Stimulated activated CD4-positive, alpha-beta T cell treated with anti-CD3 and anti-CD28 coated beads, Interleukin-4, amount 100 ng/mL, for 24 hours (primary cell): ENCODE measurements around the gene IFITM10.

Experiments
- DNase-seq: peaks from one replicate; pipeline ENCODE4 v3.0.0-alpha.2; 2020

IFITM10 gene

DNA sequence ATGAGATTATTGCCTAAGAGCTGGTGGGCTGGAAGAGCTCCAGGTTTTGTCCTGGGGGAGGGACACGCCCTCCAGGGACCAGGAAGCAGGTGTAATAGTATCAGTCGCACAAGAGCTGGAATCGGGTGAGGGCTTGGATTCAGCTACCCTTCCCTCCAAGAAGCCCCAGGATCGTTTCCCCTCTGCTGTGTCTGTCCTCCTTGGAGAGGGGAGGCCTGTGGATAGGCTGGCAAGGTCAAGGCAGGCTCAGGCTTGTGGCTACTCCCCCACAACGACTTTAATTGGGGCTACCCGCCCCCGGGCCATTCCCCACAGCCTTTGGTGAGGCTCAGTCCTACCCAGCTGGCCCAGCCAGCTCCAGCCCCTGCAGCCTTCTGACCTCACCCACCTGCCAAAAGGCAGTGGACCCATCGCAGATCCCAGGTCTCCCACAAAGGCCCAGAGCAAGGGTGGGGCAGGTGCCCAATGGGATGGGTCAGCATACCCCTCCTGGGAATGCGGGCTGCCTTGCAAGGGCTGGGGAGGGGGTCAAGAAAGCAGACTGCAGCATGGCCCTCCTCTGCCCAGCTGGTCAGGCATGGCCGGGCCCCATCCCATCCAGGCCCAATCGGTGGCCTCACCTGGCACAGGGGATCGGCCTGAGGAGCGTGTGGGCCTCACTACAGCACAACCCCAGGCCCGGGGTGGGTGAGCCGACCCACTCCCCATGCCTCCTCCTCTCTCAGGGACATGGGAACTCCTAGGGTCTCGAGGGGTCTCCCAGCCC, 12.3 kb upstream of the IFITM10 start:
- no peak for DNase-seq

DNA sequence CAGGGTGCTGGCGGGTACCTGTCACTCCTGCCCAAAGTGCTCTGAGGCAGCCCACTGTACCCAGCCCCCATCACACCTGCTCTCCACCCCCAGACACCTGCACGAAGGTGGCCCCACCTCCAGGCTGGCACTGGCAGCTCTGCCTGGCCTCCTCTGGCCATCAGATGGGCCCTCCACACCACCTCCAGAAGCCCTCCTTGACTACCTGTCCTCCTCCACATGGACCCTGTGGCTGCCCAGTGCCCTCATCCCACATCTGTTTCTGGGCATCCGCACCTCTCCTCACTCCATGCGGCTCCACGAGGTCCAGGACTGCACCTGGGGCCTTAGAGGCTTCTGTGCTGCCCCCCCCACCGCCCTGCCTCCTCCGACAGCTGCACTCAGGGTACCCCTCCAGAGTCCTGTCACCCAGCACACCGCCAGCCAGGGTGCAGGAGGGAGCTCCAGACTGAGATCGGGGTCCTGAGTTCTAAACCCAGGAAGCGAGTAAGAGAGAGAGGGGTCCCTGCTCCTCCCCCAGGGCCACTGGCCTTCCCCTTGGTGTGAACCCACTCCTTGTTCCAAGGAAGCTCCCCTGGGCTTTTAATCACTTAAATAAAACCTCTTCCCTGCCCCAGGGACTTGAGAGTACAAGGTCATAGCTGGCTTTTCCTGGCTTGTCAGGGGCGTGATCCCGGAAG, 11.6 kb upstream of the IFITM10 start:
- DNase-seq: no peak

DNA sequence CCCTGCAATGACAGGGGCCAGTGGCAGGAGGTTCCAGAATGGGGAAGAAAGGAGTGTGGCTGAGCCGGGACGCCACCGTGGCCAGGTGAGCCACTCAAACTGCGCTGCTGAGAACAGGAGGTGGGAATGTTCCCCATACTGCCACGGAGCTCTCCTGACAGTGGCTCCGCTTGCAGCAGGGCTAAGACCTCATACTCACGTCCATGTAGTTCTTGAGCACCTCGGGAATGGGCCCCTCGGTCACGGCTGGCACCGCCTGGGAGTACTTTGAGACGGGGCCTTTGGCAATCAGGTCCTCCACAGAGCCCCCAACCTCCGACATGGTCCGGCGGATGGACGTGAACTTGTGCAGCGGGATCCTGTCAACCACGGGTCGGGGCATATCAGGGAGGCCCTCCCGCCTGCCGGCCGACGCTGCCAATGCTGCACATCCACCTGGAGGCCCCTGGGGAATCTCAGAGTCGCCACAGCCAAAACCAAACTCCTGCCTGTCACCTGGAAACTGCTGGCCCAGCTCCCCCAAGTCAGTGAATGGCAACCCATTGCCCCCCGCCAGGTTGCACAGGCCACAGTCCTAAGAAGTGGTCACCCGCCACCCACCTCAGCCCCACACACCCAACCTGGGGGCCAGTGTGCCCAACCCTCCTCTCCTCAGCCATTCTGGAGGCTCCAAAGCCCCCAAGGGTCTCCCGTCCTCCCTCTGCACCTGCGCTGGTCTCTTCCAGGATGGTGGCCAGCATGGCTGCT, 10.9 kb upstream of the IFITM10 start:
- no peak for DNase-seq

GRCh38 chr11:1760351-1761109, 10.1 kb upstream of the IFITM10 start:
- DNase-seq: no peak

DNA sequence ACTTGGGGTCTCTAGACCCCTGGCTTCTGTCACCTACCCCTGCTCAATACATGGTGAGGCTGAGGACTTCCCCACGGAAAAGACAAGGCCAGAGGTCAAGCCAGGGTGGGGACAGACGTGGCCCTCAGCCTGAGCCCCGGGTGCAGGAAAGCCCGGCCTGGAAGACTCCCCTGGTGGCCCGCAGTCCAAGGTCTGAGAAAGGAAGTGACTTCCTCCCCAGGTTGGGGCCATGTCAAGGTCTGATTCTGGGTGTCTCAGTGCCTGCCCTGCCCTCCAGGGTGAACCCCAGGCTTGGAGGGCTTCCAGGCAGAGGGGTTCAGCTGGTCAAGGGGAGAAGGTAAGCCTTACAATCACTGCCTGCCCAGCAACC, 9.4 kb upstream of the IFITM10 start:
- DNase-seq: no peak

GRCh38 chr11:1759151-1759850, 8.9 kb upstream of the IFITM10 start:
- DNase-seq: no peak

DNA sequence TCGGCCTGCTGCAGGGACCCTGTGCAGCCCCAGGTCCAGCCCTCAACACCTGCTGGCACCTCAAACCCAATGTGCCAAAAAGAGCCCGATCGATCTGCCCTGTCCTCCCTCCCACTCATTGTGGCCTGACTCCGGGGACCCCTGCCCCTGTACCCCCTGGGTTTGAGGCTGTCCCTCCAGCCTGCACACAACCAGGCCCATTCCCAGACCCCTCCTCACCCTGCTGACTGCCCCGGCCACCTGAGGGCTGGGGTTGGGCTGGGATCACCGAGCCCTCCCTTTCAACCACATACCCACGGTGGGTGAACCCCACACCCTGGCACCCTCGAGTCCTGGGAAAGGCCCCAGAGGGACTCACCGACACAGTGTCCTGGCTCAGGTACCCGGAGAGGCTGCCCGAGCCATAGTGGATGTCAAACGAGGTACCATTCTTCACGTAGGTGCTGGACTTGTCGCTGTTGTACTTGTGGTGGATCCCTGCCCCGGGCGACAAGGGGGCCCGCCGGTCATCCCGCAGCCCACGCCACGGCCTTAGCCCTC, 8.3 kb upstream of the IFITM10 start:
- no peak for DNase-seq

- DNase-seq: peak; percentile 41
Measured at GRCh38 chr11:1757861-1758610, 7.6 kb upstream of the IFITM10 start.

- DNase-seq: no peak
Measured at GRCh38 chr11:1756791-1757771, 6.7 kb upstream of the IFITM10 start.

DNA sequence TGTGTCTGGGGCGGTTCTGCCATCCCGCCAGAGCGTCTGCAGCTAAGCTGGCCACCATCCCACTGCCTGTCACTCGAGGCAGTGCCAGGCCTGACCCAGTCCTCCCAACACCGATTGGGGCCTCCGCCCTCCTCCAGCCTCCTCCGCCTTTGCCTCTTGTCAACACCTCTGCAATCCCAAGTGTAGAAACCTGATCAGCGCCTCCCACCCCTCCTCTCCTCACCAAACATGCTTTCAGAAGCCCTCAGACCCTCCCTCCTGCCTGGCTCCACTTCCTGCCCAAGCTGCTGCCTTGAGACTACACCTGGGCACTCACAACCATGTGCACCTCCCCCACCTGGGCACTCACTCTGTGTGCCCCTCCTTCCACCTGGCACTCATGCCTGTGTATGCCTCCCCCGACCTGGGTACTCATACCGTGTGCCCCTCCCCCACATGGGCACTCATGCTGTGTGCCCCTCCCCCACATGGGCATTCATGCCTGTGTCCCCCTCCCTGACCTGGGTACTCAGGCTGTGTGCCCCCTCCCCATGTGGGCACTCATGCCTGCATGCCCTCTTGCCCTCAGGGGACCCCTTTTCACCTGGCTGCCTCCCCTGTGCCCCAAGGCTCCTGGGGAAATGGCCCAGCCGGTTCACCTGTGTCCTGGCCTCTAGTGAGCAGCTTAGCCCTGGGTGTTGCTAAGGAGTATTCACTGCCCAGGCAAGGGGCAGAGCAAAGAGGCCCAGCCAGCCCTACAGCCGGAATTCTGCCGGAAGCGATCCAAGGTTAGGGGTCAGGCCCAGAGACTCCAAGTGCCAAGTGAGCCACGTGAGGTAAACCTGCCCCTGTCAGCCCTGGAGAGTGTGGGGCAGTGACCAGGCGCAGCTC, 5.5 kb upstream of the IFITM10 start:
- DNase-seq: no peak

GRCh38 chr11:1755344-1755691, 4.9 kb upstream of the IFITM10 start:
- no peak for DNase-seq

GRCh38 chr11:1754376-1755150, 4.2 kb upstream of the IFITM10 start:
- DNase-seq: no peak

DNA sequence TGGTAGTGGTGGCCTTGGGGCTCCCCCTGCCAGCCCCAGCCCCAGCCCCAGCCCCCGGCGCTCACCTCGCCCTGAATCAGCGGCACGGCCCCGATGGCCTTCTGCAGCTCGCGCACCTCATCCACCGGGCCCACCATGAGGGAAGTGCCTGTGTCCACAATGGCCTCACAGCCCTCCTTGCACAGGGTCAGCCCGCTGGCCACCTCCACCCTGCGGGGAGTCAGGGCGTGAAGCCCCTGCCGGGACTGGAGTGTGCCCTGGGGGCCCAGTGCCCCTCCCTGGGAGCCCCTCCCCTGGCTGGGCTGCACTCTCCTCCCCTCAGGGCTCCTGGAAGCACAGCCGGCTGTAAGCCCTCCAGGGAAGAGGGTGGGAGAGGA, 3.5 kb upstream of the IFITM10 start:
- no peak for DNase-seq

- DNase-seq: no peak
Measured at GRCh38 chr11:1753229-1753928, 3.0 kb upstream of the IFITM10 start.

- DNase-seq: no peak
Measured at GRCh38 chr11:1752907-1753228, 2.5 kb upstream of the IFITM10 start.

GRCh38 chr11:1751999-1752906, 1.9 kb upstream of the IFITM10 start:
- no peak for DNase-seq

DNA sequence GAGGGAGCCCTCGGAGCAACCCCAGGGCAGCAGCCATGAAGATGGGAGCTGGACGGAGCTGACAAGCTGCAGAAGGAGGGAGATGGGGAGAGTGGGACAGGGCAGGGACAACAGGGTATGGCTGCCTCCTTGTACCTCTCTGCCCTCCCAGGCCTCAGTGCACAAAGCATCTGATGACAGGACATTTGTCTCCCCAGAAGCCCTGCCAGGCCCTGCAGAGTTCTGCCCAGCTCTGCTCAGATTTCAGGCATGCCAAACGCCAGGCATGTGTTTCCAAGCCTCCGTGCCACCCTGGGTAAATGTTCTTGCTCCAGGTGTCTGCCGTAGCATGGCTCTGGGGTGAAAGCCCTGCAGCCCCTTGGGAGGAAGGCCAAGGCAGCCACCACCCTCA, 1.1 kb upstream of the IFITM10 start:
- DNase-seq: no peak
